ENCODE measurements around the gene PLXNA3.

- TF ChIP-seq CTCF (IDR thresholded peaks at IDR 0.05 in 2 of 3, conservative IDR thresholded peaks at IDR 0.05 in 1 of 3; ENCODE audit: control insufficient read depth in 2 of 3, extremely low read depth in 1 of 3, insufficient read depth in 1 of 3, low read depth in 3 of 3, low read length in 3 of 3) (no peak), SMAD1 (IDR thresholded peaks at IDR 0.05; ENCODE audit: low read depth, partially characterized antibody) (no peak), NFYB (IDR thresholded peaks at IDR 0.05; ENCODE audit: insufficient read depth, low read depth, low read length) (no peak), REST (IDR thresholded peaks at IDR 0.05; ENCODE audit: low read depth, low read length) (no peak), BRCA1 (IDR thresholded peaks at IDR 0.05; ENCODE audit: low read depth, low read length) (no peak), POU2F2 (IDR thresholded peaks at IDR 0.05; ENCODE audit: borderline replicate concordance, low read depth, low read length) (no peak)
Measured at GRCh38 chrX:154430479-154430878, 27.6 kb upstream of the PLXNA3 start.
